Measurements from ENCODE around the gene EGLN3.

GRCh38 chr14:33945210-33946088 lies 5.4 kb downstream of the EGLN3 start:
- TF ChIP-seq CTCF (IDR thresholded peaks at IDR 0.05; ENCODE audit: low read depth, low read length) (no peak), EZH2phosphoT487 (IDR thresholded peaks at IDR 0.05; ENCODE audit: low read depth) (no peak)
